Adrenal gland (tissue), 12 donors: ENCODE data around the gene LOX. TPM values are rescaled to one million over a fixed set of nuclear protein-coding genes. Genes with fewer than 3 reads are reported as not detected.
A peak's percentile ranks its signal among the peaks of the same experiment; 100 is the strongest.

Experiments
- DNase-seq, 7 donors: peaks; one replicate each; pipeline ENCODE4 v3.0.0-alpha.2; 2019 to 2020
- H3K27ac ChIP-seq, 5 donors: fragments of 200-600 bp; sonication (generic) in 4 of 5; 1 replicate in 3 of 5; 2 replicates in 2 of 5; pipeline versions ENCODE4 v1.5.1 to v1.8.0; 2016 to 2020; ENCODE audit warnings: mild to moderate bottlenecking in 1 of 5
- H3K27me3 ChIP-seq: fragments of 200-600 bp; 2 replicates; pipeline ENCODE4 v1.8.0; 2021
- H3K36me3 ChIP-seq, 2 donors: fragments of 200-600 bp; replicated peaks in 1 of 2; 1 replicate in 1 of 2; 2 replicates in 1 of 2; pipeline versions ENCODE4 v1.5.1 to v1.8.0; 2018 to 2022
- H3K4me1 ChIP-seq, 2 donors: fragments of 200-600 bp; replicated peaks in 1 of 2; 1 replicate in 1 of 2; 2 replicates in 1 of 2; pipeline versions ENCODE4 v1.5.1 to v1.8.0; 2018 to 2021
- H3K4me3 ChIP-seq, 4 donors: fragments of 200-600 bp; sonication (generic) in 3 of 4; one replicate each; pipeline ENCODE4 v1.5.1; 2016 to 2018
- H3K9me3 ChIP-seq, 3 donors: fragments of 200-600 bp; sonication (generic) in 1 of 3; replicated peaks in 1 of 3; 1 replicate in 2 of 3; 2 replicates in 1 of 3; pipeline versions ENCODE4 v1.5.1 to v1.8.0; 2016 to 2021
- POLR2A ChIP-seq, 2 donors: fragments of 450-650 bp; IDR thresholded peaks; one replicate each; pipeline ENCODE4 v1.6.1; 2017; ENCODE audit warnings: antibody characterized with exemption in 2 of 2, mild to moderate bottlenecking in 2 of 2, moderate library complexity in 1 of 2
- WGBS, 4 donors: extraction: QIAGEN DNeasy Blood & Tissue Kit in 2 of 4; methylation state at CpG; one replicate each; pipeline versions ENCODE4 v1.1.5 to v1.1.7; 2013 to 2017; 5-methylcytosine and 5-hydroxymethylcytosine counted together
- intact Hi-C, 2 donors: fragments of 100-400 bp; cut with DNase I; formaldehyde crosslinking; loops; one replicate each; pipeline versions ENCODE4 v1.14.1 to v1.15.0; 2022 to 2023
- polyA plus RNA-seq, 3 donors: library from polyadenylated mRNA; stranded (reverse); fragments of 200-250 nt in 2 of 3; fragments of 350-450 nt in 1 of 3; fragmentation: Illumina TruSeq in 1 of 3; extraction: RNeasy Lipid Tissue Mini Kit (QIAGEN cat#74804) in 1 of 3; gene quantifications; one replicate each; pipeline ENCODE4 v1.2.3, GENCODE V29; 2013 to 2014
- total RNA-seq, 9 donors: library from RNA; depleted of rRNA in 4 of 9; stranded (reverse); fragments of >200 nt in 4 of 9; fragments of 120-200 nt in 1 of 9; fragmentation: NEBNext Ultra II Directional in 1 of 9; extraction: Animal tissue kit (Norgen Biotek cat#: 25700) in 1 of 9; gene quantifications; one replicate each; pipeline versions ENCODE4 v1.1.0 to v1.2.4, GENCODE V29; 2013 to 2023
- TF ChIP-seq, protein P1 (sequence below), 6 experiments: fragments of 450-650 bp in 4 of 6; fragments of 200-600 bp in 2 of 6; sonication (generic) in 1 of 6; IDR thresholded peaks; 1 replicate in 5 of 6; 2 replicates in 1 of 6; pipeline versions ENCODE4 v1.5.1 to v1.8.0; 2016 to 2021; ENCODE audit warnings: antibody characterized with exemption in 6 of 6, mild to moderate bottlenecking in 2 of 6, moderate library complexity in 1 of 6
- donor health status: healthy with polysubstance abuse.
- donor health status: Bipolar disorder and iron deficiency.
- donor health status: DM: yes; HTN: yes; CAD: no.
- donor health status: DM: no; HTN: no; CAD: no.
- donor health status: DM: no; HTN: no; CAD: no.
- donor health status: DM: yes; HTN: yes; CAD: no.

LOX gene
- total and polyA plus RNA-seq, 12 donors: 1.9 to 13.6 (median 7.3) TPM

- Histone ChIP-seq H3K4me3 (no peak overlapping the region), H3K36me3 (no peaks in the 10 kb centered on the region), H3K27me3 (no peaks in the 10 kb centered on the region), H3K4me1 (no peaks in the 10 kb centered on the region), H3K9me3 (no peaks in the 10 kb centered on the region), H3K27ac (no peak overlapping the region)
- intact Hi-C loops: no loop called here
- DNase-seq: no peak
- TF ChIP-seq POLR2A (IDR thresholded peaks at IDR 0.05): no peak
- TF ChIP-seq, protein P1, sequence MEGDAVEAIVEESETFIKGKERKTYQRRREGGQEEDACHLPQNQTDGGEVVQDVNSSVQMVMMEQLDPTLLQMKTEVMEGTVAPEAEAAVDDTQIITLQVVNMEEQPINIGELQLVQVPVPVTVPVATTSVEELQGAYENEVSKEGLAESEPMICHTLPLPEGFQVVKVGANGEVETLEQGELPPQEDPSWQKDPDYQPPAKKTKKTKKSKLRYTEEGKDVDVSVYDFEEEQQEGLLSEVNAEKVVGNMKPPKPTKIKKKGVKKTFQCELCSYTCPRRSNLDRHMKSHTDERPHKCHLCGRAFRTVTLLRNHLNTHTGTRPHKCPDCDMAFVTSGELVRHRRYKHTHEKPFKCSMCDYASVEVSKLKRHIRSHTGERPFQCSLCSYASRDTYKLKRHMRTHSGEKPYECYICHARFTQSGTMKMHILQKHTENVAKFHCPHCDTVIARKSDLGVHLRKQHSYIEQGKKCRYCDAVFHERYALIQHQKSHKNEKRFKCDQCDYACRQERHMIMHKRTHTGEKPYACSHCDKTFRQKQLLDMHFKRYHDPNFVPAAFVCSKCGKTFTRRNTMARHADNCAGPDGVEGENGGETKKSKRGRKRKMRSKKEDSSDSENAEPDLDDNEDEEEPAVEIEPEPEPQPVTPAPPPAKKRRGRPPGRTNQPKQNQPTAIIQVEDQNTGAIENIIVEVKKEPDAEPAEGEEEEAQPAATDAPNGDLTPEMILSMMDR (IDR thresholded peaks at IDR 0.05): no peak
- 85 to 93% (median 90%) methylated on average over 2 of the region's 2 CpGs for WGBS, 4 donors
These were observed 46.7 kb upstream of the LOX start for GRCh38 chr5:122124766-122125165.

DNA sequence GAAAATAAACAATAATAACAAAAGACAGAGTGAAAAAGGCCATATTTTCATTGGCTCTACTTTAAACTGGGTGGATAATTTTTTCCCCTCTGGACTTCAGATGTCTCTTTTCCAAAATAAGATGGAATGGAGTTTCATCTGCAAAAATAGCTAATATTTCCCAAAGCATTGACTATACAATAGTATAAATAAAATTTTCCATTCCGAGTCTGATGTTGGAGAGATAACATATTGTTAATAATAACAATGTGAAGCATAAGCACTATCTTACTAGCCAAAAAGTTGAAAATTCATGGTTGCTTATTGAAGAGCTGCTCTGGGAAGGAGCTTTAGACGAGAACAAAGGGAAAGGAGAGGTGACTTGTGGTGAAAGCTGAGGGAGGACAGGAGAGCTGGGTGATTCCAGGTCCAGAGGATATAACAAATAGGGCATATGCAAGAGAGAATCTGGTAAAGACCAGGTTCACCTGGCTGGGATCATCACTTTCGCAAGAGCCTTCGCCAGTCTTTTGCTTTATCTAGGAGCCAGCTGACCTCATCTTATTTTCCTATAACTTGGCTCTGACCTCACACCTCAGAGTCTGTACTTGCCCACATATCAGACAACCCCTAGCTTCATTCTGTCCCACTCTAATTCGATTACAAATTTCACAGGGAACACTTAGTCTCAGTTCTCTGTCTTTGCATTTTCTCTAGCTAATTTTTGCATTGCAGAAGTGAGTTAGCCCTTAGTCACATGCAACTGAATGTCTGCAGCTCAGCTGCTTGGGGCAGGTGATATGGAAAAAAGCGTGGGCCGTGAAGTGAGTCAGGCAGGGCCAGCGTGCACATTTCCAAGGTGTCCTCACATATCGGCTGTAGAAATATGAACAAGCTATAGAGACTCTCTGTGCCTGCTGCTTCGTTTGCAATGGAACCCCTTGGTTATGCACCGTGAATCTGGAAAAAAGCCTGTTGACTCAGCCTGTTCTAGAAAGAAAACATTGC, 43.7 kb upstream of the LOX start:
- TF ChIP-seq POLR2A (IDR thresholded peaks at IDR 0.05): no peak
- TF ChIP-seq, protein P1 (IDR thresholded peaks at IDR 0.05): no peak
- Histone ChIP-seq H3K27me3 (no peaks in the 10 kb centered on the region), H3K4me1 (no peaks in the 10 kb centered on the region), H3K4me3 (no peak overlapping the region), H3K36me3 (no peaks in the 10 kb centered on the region), H3K27ac (no peak overlapping the region), H3K9me3 (no peaks in the 10 kb centered on the region)
- WGBS, 4 donors: 78 to 81% (median 80%) methylated on average over 11 of the region's 11 CpGs
- DNase-seq: no peak
- intact Hi-C loops: no loop called here

DNA sequence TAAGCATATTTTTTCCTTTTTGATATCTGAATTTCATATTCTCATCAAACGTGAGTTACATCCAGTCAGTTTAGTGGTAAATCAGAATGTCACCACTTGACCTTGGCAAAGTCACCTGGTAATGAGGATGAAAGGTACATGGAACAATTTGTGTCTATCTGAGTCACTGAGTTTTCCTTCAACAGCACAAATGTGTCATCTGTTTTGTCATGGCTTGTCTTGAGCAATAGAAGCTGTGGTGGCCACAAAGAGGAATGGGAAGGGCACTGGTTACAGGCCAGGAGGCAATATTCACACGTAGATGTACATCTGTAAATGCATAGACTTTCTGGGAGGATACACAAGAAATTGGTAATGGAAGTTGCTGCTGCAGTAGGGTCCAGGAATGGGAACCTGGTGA, 42.9 kb upstream of the LOX start:
- no peak for TF ChIP-seq POLR2A (IDR thresholded peaks at IDR 0.05)
- TF ChIP-seq, protein P1 (IDR thresholded peaks at IDR 0.05): no peak
- Histone ChIP-seq H3K9me3 (no peaks in the 10 kb centered on the region), H3K36me3 (no peaks in the 10 kb centered on the region), H3K4me3 (no peak overlapping the region), H3K27ac (no peak overlapping the region), H3K4me1 (no peaks in the 10 kb centered on the region), H3K27me3 (no peaks in the 10 kb centered on the region)
- peak in 1 of 7 donors; percentile 30 for DNase-seq
- intact Hi-C loops: no loop called here
- WGBS, 4 donors: 55 to 60% (median 58%) methylated on average over 2 of the region's 2 CpGs

- Histone ChIP-seq H3K4me3 (no peak overlapping the region), H3K9me3 (no peaks in the 10 kb centered on the region), H3K36me3 (no peaks in the 10 kb centered on the region), H3K4me1 (no peaks in the 10 kb centered on the region), H3K27ac (no peak overlapping the region), H3K27me3 (no peaks in the 10 kb centered on the region)
- intact Hi-C loops: no loop called here
- TF ChIP-seq, protein P1 (IDR thresholded peaks at IDR 0.05): no peak
- TF ChIP-seq POLR2A (IDR thresholded peaks at IDR 0.05): no peak
- no peak for DNase-seq
- 73 to 83% (median 82%) methylated on average over 2 of the region's 2 CpGs for WGBS, 4 donors
These were observed 42.4 kb upstream of the LOX start for GRCh38 chr5:122120493-122120892.
